Erythroblast (primary cell): Measurements from ENCODE around the gene NKD2.

Source experiments
- GATA1 ChIP-seq: IDR thresholded peaks from 2 replicates; pipeline ENCODE4 v1.6.1; 2011; ENCODE audit warnings: low read depth, mild to moderate bottlenecking, control low read depth, low read length, moderate library complexity
- POLR2A ChIP-seq: IDR thresholded peaks from 2 replicates; pipeline ENCODE4 v1.6.1; 2011; ENCODE audit warnings: mild to moderate bottlenecking, low read length

GRCh38 chr5:987761-988160, 20.8 kb upstream of the NKD2 start:
- TF ChIP-seq POLR2A (no peak), GATA1 (no peak)
